ENCODE data around the gene HBS1L.

The HBS1L gene

DNA sequence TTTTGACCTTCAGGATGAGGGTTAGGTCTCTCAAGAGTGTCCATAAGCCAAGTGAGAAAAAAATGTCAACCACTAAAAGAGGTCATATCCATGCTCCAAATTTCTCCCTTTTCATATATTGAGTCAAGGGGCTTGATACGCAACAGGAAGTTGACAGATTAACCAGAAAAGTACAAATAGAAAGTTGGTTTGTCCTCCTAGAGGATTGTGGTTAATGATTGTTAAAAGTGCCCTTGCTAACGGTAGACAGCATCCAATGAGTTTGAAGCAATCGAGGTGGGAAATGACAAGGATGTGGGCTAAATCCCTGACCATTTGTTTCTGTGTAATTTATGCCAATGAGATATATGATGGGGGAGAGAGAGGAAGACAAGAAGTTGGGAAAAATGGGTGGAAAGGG, 18.1 kb upstream of the HBS1L start:
- Histone ChIP-seq H3K27me3 (no peaks in the 10 kb centered on the region), H3K36me3 (no peaks in the 10 kb centered on the region), H3K4me3 (ENCODE audit: low read depth, low read length) (no peak overlapping the region), H3K4me1 (no peaks in the 10 kb centered on the region), H3K9me3 (no peaks in the 10 kb centered on the region)
- no peak for DNase-seq
- TF ChIP-seq, protein P1, sequence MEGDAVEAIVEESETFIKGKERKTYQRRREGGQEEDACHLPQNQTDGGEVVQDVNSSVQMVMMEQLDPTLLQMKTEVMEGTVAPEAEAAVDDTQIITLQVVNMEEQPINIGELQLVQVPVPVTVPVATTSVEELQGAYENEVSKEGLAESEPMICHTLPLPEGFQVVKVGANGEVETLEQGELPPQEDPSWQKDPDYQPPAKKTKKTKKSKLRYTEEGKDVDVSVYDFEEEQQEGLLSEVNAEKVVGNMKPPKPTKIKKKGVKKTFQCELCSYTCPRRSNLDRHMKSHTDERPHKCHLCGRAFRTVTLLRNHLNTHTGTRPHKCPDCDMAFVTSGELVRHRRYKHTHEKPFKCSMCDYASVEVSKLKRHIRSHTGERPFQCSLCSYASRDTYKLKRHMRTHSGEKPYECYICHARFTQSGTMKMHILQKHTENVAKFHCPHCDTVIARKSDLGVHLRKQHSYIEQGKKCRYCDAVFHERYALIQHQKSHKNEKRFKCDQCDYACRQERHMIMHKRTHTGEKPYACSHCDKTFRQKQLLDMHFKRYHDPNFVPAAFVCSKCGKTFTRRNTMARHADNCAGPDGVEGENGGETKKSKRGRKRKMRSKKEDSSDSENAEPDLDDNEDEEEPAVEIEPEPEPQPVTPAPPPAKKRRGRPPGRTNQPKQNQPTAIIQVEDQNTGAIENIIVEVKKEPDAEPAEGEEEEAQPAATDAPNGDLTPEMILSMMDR (IDR thresholded peaks at IDR 0.05; ENCODE audit: low read depth, low read length) = no peak

DNA sequence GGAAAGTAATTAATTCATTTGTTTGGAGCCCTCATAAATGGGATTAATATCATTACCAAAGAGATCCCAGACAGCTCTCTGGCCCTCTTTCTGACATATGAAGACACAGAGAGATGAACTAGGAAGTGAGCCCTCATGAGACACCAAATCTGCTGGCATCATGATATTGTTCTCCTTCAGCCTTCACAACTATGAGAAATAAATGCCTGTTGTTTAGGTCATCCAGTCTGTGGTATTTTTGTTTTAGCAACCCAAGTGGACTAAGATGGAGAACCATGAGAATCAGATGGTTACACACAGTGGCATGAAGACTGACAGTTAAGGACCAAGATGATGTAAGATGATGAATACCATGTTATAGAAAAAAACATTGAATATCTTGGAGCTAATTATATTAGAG, 16.9 kb upstream of the HBS1L start:
- Histone ChIP-seq H3K27me3 (no peaks in the 10 kb centered on the region), H3K9me3 (no peaks in the 10 kb centered on the region), H3K4me1 (no peaks in the 10 kb centered on the region), H3K4me3 (ENCODE audit: low read depth, low read length) (no peak overlapping the region), H3K36me3 (no peaks in the 10 kb centered on the region)
- no peak for DNase-seq
- TF ChIP-seq, protein P1 (IDR thresholded peaks at IDR 0.05; ENCODE audit: low read depth, low read length) = no peak

DNA sequence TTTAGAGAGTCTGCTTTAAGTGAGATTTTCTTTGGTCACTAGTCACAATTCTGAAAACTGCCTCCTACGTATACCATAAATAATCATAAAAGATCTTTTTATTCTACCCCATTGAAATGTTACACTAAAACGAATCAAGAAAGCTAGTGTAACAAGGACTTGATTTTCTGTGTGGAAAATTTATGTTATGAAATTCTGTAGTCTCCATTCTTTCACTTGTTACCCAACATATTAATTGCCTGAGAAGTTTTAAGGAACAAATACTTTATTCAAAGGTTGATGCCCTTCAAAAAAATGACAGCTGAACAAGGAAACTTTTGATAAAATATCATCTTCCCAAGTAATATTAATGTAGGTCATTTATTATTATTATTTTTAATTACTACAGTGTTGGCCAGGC, 13.3 kb upstream of the HBS1L start:
- Histone ChIP-seq H3K4me1 (no peaks in the 10 kb centered on the region), H3K9me3 (no peaks in the 10 kb centered on the region), H3K36me3 (no peaks in the 10 kb centered on the region), H3K27me3 (no peaks in the 10 kb centered on the region), H3K4me3 (ENCODE audit: low read depth, low read length) (no peak overlapping the region)
- TF ChIP-seq, protein P1 (IDR thresholded peaks at IDR 0.05; ENCODE audit: low read depth, low read length) = no peak
- no peak for DNase-seq

DNA sequence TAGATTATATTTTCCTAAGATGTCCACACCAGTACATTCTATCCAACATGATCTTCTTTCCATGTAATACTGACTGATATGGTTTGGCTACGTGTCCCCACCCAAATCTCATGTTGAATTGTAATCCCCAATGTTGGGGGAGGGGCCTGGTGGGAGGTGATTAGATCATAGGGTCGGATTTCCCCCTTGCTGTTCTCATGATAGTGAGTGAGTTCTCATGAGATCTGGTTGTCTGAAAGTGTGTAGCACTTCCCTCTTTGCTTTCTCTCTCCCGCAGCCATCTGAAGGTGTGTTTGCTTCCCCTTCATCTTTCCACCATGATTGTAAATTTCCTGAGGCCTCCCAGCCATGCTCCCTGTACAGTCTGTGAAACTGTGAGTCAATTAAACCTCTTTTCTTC, 12.2 kb upstream of the HBS1L start:
- H3K4me1 ChIP-seq = no peaks in the 10 kb centered on the region
- no peaks in the 10 kb centered on the region for H3K9me3 ChIP-seq
- DNase-seq = no peak
- H3K4me3 ChIP-seq (ENCODE audit: low read depth, low read length) = no peak overlapping the region
- H3K36me3 ChIP-seq = no peaks in the 10 kb centered on the region
- TF ChIP-seq, protein P1 (IDR thresholded peaks at IDR 0.05; ENCODE audit: low read depth, low read length) = no peak
- no peaks in the 10 kb centered on the region for H3K27me3 ChIP-seq

DNA sequence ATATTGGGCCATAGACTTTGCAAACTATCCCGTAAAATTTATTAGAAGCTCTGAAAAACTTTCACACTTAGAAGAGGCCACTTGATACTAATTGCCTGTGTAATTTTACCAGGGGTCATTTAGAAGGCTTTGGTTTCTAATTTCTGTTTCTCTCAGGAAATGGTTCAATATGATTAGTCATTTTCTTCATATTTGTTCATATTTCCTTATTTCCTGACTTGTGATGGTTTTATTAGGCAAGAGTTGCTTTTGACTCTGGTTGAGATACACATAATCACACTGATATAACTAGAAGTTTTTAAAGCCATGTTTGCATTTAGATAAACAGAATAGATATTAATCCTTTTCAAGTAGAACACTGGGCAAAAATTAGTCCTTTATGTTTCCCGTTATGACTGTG, 11.8 kb upstream of the HBS1L start:
- H3K36me3 ChIP-seq = no peaks in the 10 kb centered on the region
- TF ChIP-seq, protein P1 (IDR thresholded peaks at IDR 0.05; ENCODE audit: low read depth, low read length) = no peak
- H3K4me1 ChIP-seq = no peaks in the 10 kb centered on the region
- H3K9me3 ChIP-seq = no peaks in the 10 kb centered on the region
- H3K27me3 ChIP-seq = no peaks in the 10 kb centered on the region
- no peak for DNase-seq
- H3K4me3 ChIP-seq (ENCODE audit: low read depth, low read length) = no peak overlapping the region

DNA sequence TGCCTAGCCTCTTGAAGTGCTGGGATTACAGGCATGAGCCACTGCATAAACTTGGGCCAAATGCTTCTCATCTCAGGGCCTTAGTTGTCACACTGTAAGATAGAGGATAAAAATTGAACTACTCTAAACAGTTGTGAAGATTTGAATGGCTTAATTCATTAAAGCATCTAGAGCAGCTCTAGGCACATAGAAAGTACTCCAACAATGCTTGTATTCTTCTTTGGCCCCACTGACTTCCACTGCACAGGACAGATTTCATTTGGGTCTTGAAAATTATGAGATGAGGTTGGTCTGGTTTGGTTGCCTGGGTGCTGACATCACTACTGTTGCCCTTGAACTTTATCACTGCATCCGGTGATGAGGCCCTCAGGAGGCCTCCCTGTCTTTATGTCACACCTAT, 10.0 kb upstream of the HBS1L start:
- no peak overlapping the region for H3K4me3 ChIP-seq (ENCODE audit: low read depth, low read length)
- H3K9me3 ChIP-seq = no peaks in the 10 kb centered on the region
- TF ChIP-seq, protein P1 (IDR thresholded peaks at IDR 0.05; ENCODE audit: low read depth, low read length) = no peak
- H3K36me3 ChIP-seq = no peaks in the 10 kb centered on the region
- no peaks in the 10 kb centered on the region; the same call in 1 of the 2 replicates for H3K27me3 ChIP-seq
- H3K4me1 ChIP-seq = no peaks in the 10 kb centered on the region
- DNase-seq = no peak

All from BE2C (cell line).